ENCODE data around the gene CCDC158.
"Not testable (repeated sequence)": the region's sequence is repeated elsewhere in the genome, so short reads cannot be mapped to it uniquely, and the experiment has no call there.

CCDC158 gene

GRCh38 chr4:76430519-76431388 lies 9.8 kb upstream of the CCDC158 start:
- FAIRE-seq (peak; percentile 67), DNase-seq (ENCODE audit: extremely low spot score, insufficient read length, low read depth) (no peak)

DNA sequence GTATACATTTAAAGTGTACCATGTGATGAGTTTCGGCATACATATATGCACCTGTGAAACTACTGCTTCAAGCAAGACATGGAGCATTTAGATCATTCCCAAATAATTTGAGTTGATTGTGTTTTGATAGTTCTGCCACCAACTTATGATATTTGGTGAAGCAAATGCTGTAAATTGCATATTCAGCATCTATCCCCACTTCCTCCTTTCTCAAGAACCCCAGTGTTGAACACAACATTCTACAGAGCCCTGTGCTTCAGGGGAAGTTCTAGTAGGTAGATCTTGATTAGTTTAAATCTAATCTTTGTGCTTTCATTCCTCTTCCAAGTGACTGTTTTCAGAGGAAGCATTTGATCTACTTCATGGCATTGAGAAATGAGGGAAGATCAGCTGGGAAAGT lies 8.7 kb upstream of the CCDC158 start:
- DNase-seq (ENCODE audit: extremely low spot score, insufficient read length, low read depth) (no peak), FAIRE-seq (no peak)

DNA sequence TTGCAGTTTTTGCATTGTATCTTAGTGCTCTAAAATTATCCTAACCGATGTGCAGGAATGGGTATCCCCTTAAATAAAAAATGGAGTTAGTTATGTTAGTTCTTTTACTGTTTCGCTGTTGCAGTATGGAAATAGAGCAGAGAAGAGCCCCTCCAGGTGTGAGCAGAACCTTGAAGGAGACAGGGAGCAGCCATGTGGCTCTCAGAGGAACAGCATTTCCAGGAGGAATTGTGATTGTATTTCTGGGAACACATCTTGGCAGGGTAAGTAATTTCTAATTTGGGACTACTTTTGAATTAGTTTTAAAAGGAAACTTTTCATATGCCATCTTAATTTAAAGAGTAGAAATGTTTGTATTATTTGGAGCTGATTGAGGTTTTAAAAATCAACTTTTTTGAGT lies 5.3 kb upstream of the CCDC158 start:
- DNase-seq (ENCODE audit: extremely low spot score, insufficient read length, low read depth) (no peak), FAIRE-seq (no peak)

DNA sequence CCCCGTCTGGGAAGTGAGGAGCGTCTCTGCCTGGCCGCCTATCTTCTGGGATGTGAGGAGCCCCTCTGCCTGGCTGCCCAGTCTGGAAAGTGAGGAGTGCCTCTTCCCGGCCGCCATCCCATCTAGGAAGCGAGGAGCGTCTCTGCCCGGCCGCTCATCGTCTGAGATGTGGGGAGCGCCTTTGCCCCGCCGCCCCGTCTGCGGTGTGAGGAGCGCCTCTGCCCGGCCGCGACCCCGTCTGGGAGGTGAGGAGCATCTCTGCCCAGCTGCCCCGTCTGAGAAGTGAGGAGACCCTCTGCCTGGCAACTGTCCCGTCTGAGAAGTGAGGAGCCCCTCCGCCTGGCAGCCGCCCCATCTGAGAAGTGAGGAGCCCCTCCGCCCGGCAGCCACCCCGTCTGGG lies 2.2 kb upstream of the CCDC158 start:
- not testable (repeated sequence) for DNase-seq (ENCODE audit: extremely low spot score, insufficient read length, low read depth); FAIRE-seq

- FAIRE-seq: no peak
- no peak for DNase-seq (ENCODE audit: extremely low spot score, insufficient read length, low read depth)
Observed at GRCh38 chr4:76420188-76420761, 666 bp downstream of the CCDC158 start.

GRCh38 chr4:76410636-76411035 lies 10.3 kb downstream of the CCDC158 start:
- DNase-seq (ENCODE audit: extremely low spot score, insufficient read length, low read depth): no peak
- no peak for FAIRE-seq

DNA sequence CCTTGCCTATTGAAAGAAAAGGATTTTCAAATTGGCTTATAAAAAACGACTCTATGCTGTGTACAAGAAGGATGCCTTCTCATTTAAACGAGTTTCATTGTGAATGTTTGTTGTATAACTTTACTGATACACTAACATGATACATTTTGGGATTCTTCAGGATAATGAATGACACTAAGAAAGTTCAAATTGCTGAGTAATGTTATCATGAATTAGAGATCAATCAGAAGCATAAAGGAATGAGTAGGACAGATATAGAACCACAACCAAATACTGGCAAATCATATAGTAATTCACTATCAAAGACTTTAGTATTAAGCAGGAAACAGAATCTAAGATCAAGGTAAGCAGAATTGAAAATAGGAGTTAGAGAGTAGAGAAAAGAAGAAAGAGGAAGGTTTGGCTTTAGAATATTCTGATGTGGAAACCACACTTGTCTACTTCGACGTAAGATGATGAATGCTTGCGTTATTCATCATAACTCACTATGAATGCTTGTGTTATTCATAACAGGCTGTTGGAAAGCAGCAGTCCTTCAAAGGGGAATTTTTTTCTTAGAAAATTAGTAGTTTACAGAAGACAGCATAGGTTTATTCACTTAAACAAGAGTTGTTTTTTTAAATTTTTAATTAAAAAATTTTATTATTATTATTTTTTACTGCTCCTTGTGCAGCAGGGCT lies 13.4 kb downstream of the CCDC158 start:
- DNase-seq (ENCODE audit: extremely low spot score, insufficient read length, low read depth) (no peak), FAIRE-seq (no peak)

DNA sequence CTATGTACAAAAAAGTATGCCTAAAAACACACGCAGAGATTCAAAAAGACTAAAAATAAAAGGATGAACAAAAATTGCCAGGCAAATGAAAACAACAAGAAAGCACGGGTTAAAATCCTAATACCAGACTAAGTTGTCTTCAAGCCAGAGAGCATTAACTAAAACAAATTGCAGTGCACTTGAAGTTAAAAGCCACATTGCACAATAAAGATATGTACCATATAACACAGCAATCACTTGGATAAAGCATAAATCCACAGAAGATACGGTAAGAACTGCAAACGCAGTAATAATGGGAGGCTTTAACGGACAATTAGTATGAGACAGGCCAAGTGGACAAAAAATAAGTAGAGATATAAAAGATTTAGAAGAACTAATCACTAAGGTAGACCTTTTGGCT lies 14.9 kb downstream of the CCDC158 start:
- no peak for FAIRE-seq

DNA sequence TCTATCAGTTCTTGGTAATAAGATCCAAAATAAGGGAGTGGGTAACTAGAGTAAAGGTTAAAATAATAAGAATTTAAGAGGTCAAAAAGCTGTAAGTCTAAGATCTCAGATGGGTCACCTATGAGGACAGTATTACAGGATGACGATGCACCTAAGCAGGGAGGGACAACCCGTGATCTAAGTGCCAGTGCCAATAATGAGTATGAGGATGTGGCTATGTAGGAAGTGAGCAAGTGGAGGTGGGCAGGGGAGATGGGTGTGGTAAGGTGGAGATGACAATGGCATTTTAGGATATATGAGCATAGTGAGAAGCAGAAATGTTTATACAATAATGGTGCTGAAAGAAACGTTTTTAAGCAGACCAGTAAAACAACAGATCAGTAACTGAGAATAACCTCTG lies 19.3 kb downstream of the CCDC158 start:
- DNase-seq (ENCODE audit: extremely low spot score, insufficient read length, low read depth): no peak
- no peak for FAIRE-seq

More for the DNA sequence above, 14.9 kb downstream of the CCDC158 start:
- DNase-seq (ENCODE audit: extremely low spot score, insufficient read length, low read depth): no peak

GRCh38 chr4:76388160-76388908 lies 32.6 kb downstream of the CCDC158 start:
- FAIRE-seq (no peak), DNase-seq (ENCODE audit: extremely low spot score, insufficient read length, low read depth) (no peak)

- DNase-seq (ENCODE audit: extremely low spot score, insufficient read length, low read depth): no peak
- FAIRE-seq: no peak
Observed at GRCh38 chr4:76386566-76387305, 34.2 kb downstream of the CCDC158 start.

DNA sequence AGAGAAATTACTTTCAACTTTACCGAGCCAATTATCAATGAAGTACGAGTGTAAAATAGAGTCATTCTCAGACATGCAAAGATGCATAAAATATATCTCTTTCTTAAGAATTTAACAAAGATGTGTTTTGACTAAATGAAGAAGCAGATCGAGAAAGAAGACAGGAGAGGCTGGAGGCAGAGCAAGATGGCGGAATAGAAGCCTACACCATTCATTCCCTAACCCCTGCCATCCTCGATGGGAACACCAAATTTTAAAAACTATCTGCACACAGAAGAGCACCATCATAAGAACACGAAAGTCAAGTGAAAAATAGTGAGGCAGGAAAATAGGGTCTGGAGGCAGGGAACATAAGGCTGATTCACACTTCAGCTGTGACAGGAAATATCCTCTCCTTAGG lies 35.0 kb downstream of the CCDC158 start:
- FAIRE-seq: no peak
- no peak for DNase-seq (ENCODE audit: extremely low spot score, insufficient read length, low read depth)

DNA sequence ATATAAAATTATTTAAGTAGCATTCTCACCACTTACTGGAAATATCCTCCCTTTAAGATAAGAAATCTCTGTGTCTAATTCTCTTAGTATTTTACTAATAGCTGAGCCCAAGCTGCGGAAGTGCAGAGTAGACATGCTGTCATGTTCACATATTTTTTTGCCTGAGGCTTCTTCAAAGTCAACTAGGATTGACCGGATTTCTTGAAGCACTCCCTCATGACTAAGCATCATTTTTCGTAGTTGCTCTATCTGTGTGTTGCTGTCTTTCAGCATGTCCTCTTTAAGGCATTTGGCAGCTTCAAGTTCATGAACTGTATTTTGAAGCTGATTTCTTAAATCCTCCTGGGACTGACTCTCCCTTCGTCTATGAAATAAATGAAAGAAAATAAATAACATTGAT lies 36.9 kb downstream of the CCDC158 start:
- FAIRE-seq: no peak
- no peak for DNase-seq (ENCODE audit: extremely low spot score, insufficient read length, low read depth)

DNA sequence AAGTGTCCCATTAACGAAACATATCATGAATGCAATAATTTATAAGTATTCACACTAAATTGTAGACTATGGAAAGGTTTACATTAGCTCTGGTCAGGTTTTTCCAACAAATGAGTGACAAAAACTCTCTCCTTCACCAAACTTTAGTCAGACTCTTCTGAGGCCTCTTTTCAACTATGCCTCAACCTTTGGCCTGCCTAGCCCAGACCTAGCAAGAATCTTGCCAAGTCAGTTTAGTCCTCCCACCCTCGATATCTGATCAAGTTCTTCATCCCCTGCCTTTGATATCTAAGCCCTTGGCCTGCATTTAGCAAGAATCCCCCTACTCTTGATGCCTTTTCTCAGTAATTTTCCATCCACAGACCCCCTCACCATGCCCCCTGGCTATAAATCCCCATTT lies 37.9 kb downstream of the CCDC158 start:
- FAIRE-seq (no peak), DNase-seq (ENCODE audit: extremely low spot score, insufficient read length, low read depth) (no peak)

GRCh38 chr4:76381986-76382385 lies 39.0 kb downstream of the CCDC158 start:
- DNase-seq (ENCODE audit: extremely low spot score, insufficient read length, low read depth): no peak
- no peak for FAIRE-seq

DNA sequence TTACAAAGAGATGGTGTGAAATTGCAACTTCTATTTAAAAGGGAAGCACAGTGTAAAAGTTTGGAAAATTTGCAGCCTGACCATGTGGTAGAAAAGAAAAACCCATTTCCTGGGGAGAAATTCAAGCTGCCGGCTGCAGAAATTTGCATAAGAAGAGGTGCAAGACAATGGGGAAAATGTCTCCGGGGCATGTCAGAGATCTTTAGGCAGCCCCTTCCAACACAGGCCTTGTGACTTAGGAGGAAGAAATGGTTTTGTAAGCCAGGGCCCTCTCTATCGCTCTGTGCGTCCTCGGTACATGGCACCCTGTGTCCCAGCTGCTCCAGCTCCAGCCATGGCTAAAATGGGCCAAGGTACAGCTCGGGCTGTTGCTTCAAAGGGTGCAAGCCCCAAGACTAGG lies 40.4 kb downstream of the CCDC158 start:
- DNase-seq (ENCODE audit: extremely low spot score, insufficient read length, low read depth): no peak
- no peak for FAIRE-seq

GRCh38 chr4:76377911-76378310 lies 43.0 kb downstream of the CCDC158 start:
- FAIRE-seq (peak; percentile 66), DNase-seq (ENCODE audit: extremely low spot score, insufficient read length, low read depth) (peak; percentile 7)

- FAIRE-seq: no peak
- DNase-seq (ENCODE audit: extremely low spot score, insufficient read length, low read depth): no peak
Observed at GRCh38 chr4:76377481-76377901, 43.5 kb downstream of the CCDC158 start.

- no peak for DNase-seq (ENCODE audit: extremely low spot score, insufficient read length, low read depth)
- FAIRE-seq: no peak
Observed at GRCh38 chr4:76376534-76376933, 44.4 kb downstream of the CCDC158 start.

DNA sequence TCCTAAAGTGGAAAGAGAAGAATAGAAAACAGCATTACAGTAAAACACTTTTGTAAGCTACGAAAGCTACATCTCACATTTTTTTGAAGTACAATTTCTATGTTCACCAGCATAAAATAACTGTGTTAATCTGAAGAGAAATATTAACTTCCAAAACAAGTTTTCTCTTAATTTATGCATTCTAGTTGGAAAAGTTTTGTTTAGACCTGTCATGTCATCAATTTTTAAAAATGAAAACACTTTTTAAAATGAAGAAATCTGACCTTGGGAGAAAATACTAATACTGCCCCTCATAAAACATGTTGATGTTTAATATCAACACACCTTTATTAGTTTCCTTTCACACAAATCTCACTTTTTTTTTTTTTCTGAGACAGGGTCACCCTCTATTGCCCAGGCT lies 45.2 kb downstream of the CCDC158 start:
- FAIRE-seq (no peak), DNase-seq (ENCODE audit: extremely low spot score, insufficient read length, low read depth) (no peak)
